K562 (cell line): ENCODE measurements around the gene SYK.

ENCODE experiments used
- FOS ChIP-seq: IDR thresholded peaks from 3 replicates; pipeline ENCODE4 v1.6.1; 2011; ENCODE audit not compliant: insufficient read length; ENCODE audit errors: extremely low read depth
- TCF3 ChIP-seq: sonication (generic); formaldehyde crosslinking; IDR thresholded peaks from 2 replicates; pipeline ENCODE4 v1.4.0; 2020; ENCODE audit warnings: mild to moderate bottlenecking, missing genetic modification reagents
- TF ChIP-seq, protein P1 (sequence below), 2 experiments: fragments of 450-650 bp; IDR thresholded peaks; 2 replicates each; pipeline ENCODE4 v1.6.1; 2016; ENCODE audit warnings: mild to moderate bottlenecking in 2 of 2, borderline replicate concordance in 1 of 2, low read depth in 1 of 2, moderate library complexity in 1 of 2
- TF ChIP-seq, protein P2 (sequence below), 3 experiments: IDR thresholded peaks in 2 of 3; conservative IDR thresholded peaks in 1 of 3; 2 replicates each; pipeline ENCODE4 v1.5.1; 2011 to 2012; ENCODE audit warnings: low read length in 3 of 3, mild to moderate bottlenecking in 3 of 3, control low read depth in 2 of 3, improper control_type of control experiment in 1 of 3, inconsistent platforms in 1 of 3, low read depth in 1 of 3, mixed read lengths in 1 of 3, moderate library complexity in 1 of 3; ENCODE audit not compliant: insufficient read depth in 2 of 3
- TF ChIP-seq, protein P3 (sequence below), 2 experiments: fragments of 450-650 bp; IDR thresholded peaks; 2 replicates each; pipeline ENCODE4 v1.6.1; 2016
- TF ChIP-seq, protein P4 (sequence below): fragments of 450-650 bp; IDR thresholded peaks from 2 replicates; pipeline ENCODE4 v1.6.1; 2016
- TF ChIP-seq, protein P5 (sequence below): sonication (generic); formaldehyde crosslinking; IDR thresholded peaks from 2 replicates; pipeline ENCODE4 v1.8.0; 2023; ENCODE audit warnings: missing genetic modification reagents, mild to moderate bottlenecking, borderline replicate concordance

DNA sequence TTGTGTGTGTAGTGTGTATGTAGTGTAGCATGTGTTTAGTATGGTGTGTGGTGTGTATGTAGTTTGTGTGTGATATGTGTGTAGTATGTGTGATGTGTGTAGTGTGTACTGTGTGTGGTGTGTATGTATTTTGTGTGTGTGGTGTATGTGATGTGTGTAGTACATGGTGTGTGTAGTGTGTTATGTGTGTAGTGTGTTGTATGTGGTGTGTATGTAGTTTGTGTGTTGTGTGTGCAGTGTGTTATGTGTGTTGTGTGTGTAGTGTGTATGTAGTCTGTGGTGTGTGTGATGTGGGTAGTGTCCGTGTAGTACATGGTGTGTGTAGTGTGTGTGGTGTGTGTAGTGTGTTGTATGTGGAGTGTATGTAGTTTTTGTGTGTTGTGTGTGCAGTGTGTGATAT lies 40.0 kb downstream of the SYK start:
- TF ChIP-seq, protein P1, sequence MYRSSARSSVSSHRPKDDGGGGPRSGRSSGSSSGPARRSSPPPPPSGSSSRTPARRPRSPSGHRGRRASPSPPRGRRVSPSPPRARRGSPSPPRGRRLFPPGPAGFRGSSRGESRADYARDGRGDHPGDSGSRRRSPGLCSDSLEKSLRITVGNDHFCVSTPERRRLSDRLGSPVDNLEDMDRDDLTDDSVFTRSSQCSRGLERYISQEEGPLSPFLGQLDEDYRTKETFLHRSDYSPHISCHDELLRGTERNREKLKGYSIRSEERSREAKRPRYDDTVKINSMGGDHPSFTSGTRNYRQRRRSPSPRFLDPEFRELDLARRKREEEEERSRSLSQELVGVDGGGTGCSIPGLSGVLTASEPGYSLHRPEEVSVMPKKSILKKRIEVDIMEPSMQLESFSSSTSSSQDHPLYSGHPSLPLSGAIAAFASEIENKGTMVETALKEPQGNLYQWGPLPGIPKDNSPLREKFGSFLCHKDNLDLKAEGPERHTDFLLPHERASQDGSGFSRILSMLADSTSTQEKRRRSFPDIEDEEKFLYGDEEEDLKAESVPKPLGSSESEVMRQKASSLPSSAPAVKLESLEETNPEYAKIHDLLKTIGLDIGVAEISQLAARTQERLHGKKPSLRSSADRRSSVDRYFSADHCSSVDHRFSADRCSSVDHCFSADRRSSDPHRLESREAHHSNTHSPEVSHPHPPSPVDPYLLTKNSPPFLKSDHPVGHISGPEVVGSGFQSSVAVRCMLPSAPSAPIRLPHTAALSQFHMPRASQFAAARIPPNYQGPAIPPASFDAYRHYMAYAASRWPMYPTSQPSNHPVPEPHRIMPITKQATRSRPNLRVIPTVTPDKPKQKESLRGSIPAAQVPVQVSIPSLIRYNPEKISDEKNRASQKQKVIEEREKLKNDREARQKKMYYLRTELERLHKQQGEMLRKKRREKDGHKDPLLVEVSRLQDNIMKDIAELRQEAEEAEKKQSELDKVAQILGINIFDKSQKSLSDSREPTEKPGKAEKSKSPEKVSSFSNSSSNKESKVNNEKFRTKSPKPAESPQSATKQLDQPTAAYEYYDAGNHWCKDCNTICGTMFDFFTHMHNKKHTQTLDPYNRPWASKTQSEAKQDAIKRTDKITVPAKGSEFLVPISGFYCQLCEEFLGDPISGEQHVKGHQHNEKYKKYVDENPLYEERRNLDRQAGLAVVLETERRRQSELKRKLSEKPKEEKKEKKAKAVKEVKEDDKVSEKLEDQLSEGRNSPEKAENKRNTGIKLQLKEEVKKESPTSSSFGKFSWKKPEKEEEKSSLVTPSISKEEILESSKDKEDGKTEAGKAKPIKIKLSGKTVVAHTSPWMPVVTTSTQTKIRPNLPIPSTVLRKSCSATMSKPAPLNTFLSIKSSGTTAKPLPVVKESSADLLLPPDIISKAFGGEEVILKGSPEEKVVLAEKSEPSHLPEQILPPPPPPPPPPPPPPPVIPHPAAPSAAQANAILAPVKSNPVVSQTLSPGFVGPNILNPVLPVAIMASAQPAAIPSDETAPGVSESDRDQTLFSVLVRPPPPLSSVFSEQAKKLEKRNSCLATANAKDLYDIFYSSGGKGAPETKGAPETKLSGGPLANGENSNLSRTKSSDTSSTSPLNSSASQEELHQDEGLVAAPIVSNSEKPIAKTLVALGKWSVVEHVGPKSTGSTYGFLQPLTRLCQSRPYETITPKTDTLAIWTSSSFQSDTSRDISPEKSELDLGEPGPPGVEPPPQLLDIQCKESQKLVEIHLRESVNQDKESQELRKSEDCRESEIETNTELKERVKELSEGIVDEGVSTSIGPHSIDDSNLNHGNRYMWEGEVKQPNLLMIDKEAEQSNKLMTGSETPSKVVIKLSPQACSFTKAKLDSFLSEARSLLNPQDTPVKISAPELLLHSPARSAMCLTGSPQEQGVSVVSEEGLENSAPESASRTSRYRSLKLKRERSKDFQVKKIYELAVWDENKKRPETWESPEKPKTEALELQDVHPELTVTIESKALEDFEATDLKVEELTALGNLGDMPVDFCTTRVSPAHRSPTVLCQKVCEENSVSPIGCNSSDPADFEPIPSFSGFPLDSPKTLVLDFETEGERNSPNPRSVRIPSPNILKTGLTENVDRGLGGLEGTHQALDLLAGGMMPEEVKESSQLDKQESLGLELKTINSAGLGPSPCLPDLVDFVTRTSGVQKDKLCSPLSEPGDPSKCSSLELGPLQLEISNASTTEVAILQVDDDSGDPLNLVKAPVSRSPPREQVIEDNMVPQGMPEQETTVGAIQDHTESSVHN (IDR thresholded peaks at IDR 0.05; ENCODE audit: borderline replicate concordance in 1 of 2, low read depth in 1 of 2) = no peak
- TF ChIP-seq FOS (no peak), TCF3 (CRISPR knock-in tag) (no peak)
- TF ChIP-seq, protein P2, sequence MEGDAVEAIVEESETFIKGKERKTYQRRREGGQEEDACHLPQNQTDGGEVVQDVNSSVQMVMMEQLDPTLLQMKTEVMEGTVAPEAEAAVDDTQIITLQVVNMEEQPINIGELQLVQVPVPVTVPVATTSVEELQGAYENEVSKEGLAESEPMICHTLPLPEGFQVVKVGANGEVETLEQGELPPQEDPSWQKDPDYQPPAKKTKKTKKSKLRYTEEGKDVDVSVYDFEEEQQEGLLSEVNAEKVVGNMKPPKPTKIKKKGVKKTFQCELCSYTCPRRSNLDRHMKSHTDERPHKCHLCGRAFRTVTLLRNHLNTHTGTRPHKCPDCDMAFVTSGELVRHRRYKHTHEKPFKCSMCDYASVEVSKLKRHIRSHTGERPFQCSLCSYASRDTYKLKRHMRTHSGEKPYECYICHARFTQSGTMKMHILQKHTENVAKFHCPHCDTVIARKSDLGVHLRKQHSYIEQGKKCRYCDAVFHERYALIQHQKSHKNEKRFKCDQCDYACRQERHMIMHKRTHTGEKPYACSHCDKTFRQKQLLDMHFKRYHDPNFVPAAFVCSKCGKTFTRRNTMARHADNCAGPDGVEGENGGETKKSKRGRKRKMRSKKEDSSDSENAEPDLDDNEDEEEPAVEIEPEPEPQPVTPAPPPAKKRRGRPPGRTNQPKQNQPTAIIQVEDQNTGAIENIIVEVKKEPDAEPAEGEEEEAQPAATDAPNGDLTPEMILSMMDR (IDR thresholded peaks at IDR 0.05 in 2 of 3, conservative IDR thresholded peaks at IDR 0.05 in 1 of 3; ENCODE audit: insufficient read depth in 2 of 3, low read depth in 1 of 3, low read length in 3 of 3) = no peak
- TF ChIP-seq, protein P3, sequence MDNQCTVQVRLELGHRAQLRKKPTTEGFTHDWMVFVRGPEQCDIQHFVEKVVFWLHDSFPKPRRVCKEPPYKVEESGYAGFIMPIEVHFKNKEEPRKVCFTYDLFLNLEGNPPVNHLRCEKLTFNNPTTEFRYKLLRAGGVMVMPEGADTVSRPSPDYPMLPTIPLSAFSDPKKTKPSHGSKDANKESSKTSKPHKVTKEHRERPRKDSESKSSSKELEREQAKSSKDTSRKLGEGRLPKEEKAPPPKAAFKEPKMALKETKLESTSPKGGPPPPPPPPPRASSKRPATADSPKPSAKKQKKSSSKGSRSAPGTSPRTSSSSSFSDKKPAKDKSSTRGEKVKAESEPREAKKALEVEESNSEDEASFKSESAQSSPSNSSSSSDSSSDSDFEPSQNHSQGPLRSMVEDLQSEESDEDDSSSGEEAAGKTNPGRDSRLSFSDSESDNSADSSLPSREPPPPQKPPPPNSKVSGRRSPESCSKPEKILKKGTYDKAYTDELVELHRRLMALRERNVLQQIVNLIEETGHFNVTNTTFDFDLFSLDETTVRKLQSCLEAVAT (IDR thresholded peaks at IDR 0.05) = 0 out of 4 replicates have a peak, but pooled peaks of 1 of the 2 experiments have one; percentile 41
- TF ChIP-seq, protein P4, sequence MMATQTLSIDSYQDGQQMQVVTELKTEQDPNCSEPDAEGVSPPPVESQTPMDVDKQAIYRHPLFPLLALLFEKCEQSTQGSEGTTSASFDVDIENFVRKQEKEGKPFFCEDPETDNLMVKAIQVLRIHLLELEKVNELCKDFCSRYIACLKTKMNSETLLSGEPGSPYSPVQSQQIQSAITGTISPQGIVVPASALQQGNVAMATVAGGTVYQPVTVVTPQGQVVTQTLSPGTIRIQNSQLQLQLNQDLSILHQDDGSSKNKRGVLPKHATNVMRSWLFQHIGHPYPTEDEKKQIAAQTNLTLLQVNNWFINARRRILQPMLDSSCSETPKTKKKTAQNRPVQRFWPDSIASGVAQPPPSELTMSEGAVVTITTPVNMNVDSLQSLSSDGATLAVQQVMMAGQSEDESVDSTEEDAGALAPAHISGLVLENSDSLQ = no peak
- TF ChIP-seq, protein P5, sequence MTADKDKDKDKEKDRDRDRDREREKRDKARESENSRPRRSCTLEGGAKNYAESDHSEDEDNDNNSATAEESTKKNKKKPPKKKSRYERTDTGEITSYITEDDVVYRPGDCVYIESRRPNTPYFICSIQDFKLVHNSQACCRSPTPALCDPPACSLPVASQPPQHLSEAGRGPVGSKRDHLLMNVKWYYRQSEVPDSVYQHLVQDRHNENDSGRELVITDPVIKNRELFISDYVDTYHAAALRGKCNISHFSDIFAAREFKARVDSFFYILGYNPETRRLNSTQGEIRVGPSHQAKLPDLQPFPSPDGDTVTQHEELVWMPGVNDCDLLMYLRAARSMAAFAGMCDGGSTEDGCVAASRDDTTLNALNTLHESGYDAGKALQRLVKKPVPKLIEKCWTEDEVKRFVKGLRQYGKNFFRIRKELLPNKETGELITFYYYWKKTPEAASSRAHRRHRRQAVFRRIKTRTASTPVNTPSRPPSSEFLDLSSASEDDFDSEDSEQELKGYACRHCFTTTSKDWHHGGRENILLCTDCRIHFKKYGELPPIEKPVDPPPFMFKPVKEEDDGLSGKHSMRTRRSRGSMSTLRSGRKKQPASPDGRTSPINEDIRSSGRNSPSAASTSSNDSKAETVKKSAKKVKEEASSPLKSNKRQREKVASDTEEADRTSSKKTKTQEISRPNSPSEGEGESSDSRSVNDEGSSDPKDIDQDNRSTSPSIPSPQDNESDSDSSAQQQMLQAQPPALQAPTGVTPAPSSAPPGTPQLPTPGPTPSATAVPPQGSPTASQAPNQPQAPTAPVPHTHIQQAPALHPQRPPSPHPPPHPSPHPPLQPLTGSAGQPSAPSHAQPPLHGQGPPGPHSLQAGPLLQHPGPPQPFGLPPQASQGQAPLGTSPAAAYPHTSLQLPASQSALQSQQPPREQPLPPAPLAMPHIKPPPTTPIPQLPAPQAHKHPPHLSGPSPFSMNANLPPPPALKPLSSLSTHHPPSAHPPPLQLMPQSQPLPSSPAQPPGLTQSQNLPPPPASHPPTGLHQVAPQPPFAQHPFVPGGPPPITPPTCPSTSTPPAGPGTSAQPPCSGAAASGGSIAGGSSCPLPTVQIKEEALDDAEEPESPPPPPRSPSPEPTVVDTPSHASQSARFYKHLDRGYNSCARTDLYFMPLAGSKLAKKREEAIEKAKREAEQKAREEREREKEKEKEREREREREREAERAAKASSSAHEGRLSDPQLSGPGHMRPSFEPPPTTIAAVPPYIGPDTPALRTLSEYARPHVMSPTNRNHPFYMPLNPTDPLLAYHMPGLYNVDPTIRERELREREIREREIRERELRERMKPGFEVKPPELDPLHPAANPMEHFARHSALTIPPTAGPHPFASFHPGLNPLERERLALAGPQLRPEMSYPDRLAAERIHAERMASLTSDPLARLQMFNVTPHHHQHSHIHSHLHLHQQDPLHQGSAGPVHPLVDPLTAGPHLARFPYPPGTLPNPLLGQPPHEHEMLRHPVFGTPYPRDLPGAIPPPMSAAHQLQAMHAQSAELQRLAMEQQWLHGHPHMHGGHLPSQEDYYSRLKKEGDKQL = no peak
